GM18502 (cell line): ENCODE data around the gene CIB2.

Experiments used
- ATAC-seq: cut with Tn5 transposase; IDR thresholded peaks from one replicate; pipeline ENCODE4 v1.9.1; 2021; ENCODE audit warnings: mild to moderate bottlenecking; ENCODE audit not compliant: unreplicated experiment, poor library complexity

Gene CIB2

GRCh38 chr15:78088773-78089080, 42.5 kb downstream of the CIB2 start:
- no peak for ATAC-seq

- no peak for ATAC-seq
Measured at GRCh38 chr15:78087951-78088772, 43.1 kb downstream of the CIB2 start.

GRCh38 chr15:78085928-78086327, 45.3 kb downstream of the CIB2 start:
- ATAC-seq, result no peak

GRCh38 chr15:78084449-78084750, 46.8 kb downstream of the CIB2 start:
- no peak for ATAC-seq

- ATAC-seq, result no peak
Measured at GRCh38 chr15:78083687-78084448, 47.4 kb downstream of the CIB2 start.

GRCh38 chr15:78083186-78083585, 48.1 kb downstream of the CIB2 start:
- ATAC-seq, result no peak

GRCh38 chr15:78082743-78083110, 48.5 kb downstream of the CIB2 start:
- ATAC-seq, result no peak

GRCh38 chr15:78082106-78082742, 49.0 kb downstream of the CIB2 start:
- no peak for ATAC-seq

GRCh38 chr15:78080088-78080460, 51.2 kb downstream of the CIB2 start:
- no peak for ATAC-seq

GRCh38 chr15:78079298-78080087, 51.8 kb downstream of the CIB2 start:
- no peak for ATAC-seq

GRCh38 chr15:78077871-78078210, 53.4 kb downstream of the CIB2 start:
- no peak for ATAC-seq

- ATAC-seq, result peak; percentile 76
Measured at GRCh38 chr15:78077053-78077870, 54.0 kb downstream of the CIB2 start, which contains the start of gene TBC1D2B. TBC1D2B (minus strand) TSS chr15:78077711; CDS start chr15:78077652, 59 bp downstream.

GRCh38 chr15:78076231-78077052, 54.8 kb downstream of the CIB2 start:
- ATAC-seq, result no peak

- ATAC-seq, result no peak
Measured at GRCh38 chr15:78075490-78076230, 55.6 kb downstream of the CIB2 start.

GRCh38 chr15:78073046-78073787, 58.0 kb downstream of the CIB2 start:
- no peak for ATAC-seq

- no peak for ATAC-seq
Measured at GRCh38 chr15:78072080-78072892, 59.0 kb downstream of the CIB2 start.

- no peak for ATAC-seq
Measured at GRCh38 chr15:78071383-78071782, 59.9 kb downstream of the CIB2 start.
